ENCODE data around the gene SLC9A9.
A peak's percentile ranks its signal among the peaks of the same experiment; 100 is the strongest.

SLC9A9 gene

GRCh38 chr3:143775459-143775858 is 72.8 kb downstream of the SLC9A9 start:
- DNase-seq: peak; percentile 38 to 59
- TF ChIP-seq POLR2A (IDR thresholded peaks at IDR 0.05; ENCODE audit: low read length) (no peak), GATA1 (IDR thresholded peaks at IDR 0.05; ENCODE audit: low read depth, low read length) (no peak)

GRCh38 chr3:143771939-143772338 is 76.3 kb downstream of the SLC9A9 start:
- TF ChIP-seq GATA1 (IDR thresholded peaks at IDR 0.05; ENCODE audit: low read depth, low read length) (no peak), POLR2A (IDR thresholded peaks at IDR 0.05; ENCODE audit: low read length) (no peak)
- DNase-seq: no peak

- no peak for TF ChIP-seq POLR2A (IDR thresholded peaks at IDR 0.05; ENCODE audit: low read length)
- TF ChIP-seq GATA1 (IDR thresholded peaks at IDR 0.05; ENCODE audit: low read depth, low read length): no peak
- peak; percentile 19 to 55 for DNase-seq
Observed at GRCh38 chr3:143771258-143771657, 77.0 kb downstream of the SLC9A9 start.

- TF ChIP-seq GATA1 (IDR thresholded peaks at IDR 0.05; ENCODE audit: low read depth, low read length) (no peak), POLR2A (IDR thresholded peaks at IDR 0.05; ENCODE audit: low read length) (no peak)
- peak in 1 of 2 experiments; percentile 3 for DNase-seq
Observed at GRCh38 chr3:143770391-143770790, 77.9 kb downstream of the SLC9A9 start.

GRCh38 chr3:143769616-143770015 is 78.7 kb downstream of the SLC9A9 start:
- peak; percentile 17 to 46 for DNase-seq
- TF ChIP-seq POLR2A (IDR thresholded peaks at IDR 0.05; ENCODE audit: low read length) (no peak), GATA1 (IDR thresholded peaks at IDR 0.05; ENCODE audit: low read depth, low read length) (no peak)

GRCh38 chr3:143764840-143765239 is 83.4 kb downstream of the SLC9A9 start:
- TF ChIP-seq POLR2A (IDR thresholded peaks at IDR 0.05; ENCODE audit: low read length) (no peak), GATA1 (IDR thresholded peaks at IDR 0.05; ENCODE audit: low read depth, low read length) (no peak)

GRCh38 chr3:143763564-143764162 is 84.6 kb downstream of the SLC9A9 start:
- no peak for TF ChIP-seq POLR2A (IDR thresholded peaks at IDR 0.05; ENCODE audit: low read length)
- no peak for TF ChIP-seq GATA1 (IDR thresholded peaks at IDR 0.05; ENCODE audit: low read depth, low read length)
- peak in 1 of 2 experiments; percentile 13 for DNase-seq

More at GRCh38 chr3:143764840-143765239, 83.4 kb downstream of the SLC9A9 start:
- no peak for DNase-seq

GRCh38 chr3:143757691-143758090 is 90.6 kb downstream of the SLC9A9 start:
- no peak for DNase-seq
- no peak for TF ChIP-seq GATA1 (IDR thresholded peaks at IDR 0.05; ENCODE audit: low read depth, low read length)
- no peak for TF ChIP-seq POLR2A (IDR thresholded peaks at IDR 0.05; ENCODE audit: low read length)

- DNase-seq: no peak
Observed at GRCh38 chr3:143755978-143756377, 92.3 kb downstream of the SLC9A9 start.

GRCh38 chr3:143754090-143754489 is 94.2 kb downstream of the SLC9A9 start:
- DNase-seq: no peak
- no peak for TF ChIP-seq POLR2A (IDR thresholded peaks at IDR 0.05; ENCODE audit: low read length)
- TF ChIP-seq GATA1 (IDR thresholded peaks at IDR 0.05; ENCODE audit: low read depth, low read length): no peak

More at GRCh38 chr3:143755978-143756377, 92.3 kb downstream of the SLC9A9 start:
- TF ChIP-seq GATA1 (IDR thresholded peaks at IDR 0.05; ENCODE audit: low read depth, low read length): no peak
- TF ChIP-seq POLR2A (IDR thresholded peaks at IDR 0.05; ENCODE audit: low read length): no peak

GRCh38 chr3:143753456-143753855 is 94.8 kb downstream of the SLC9A9 start:
- TF ChIP-seq POLR2A (IDR thresholded peaks at IDR 0.05; ENCODE audit: low read length) (no peak), GATA1 (IDR thresholded peaks at IDR 0.05; ENCODE audit: low read depth, low read length) (no peak)
- no peak for DNase-seq

- no peak for DNase-seq
- no peak for TF ChIP-seq POLR2A (IDR thresholded peaks at IDR 0.05; ENCODE audit: low read length)
- TF ChIP-seq GATA1 (IDR thresholded peaks at IDR 0.05; ENCODE audit: low read depth, low read length): no peak
Observed at GRCh38 chr3:143753006-143753405, 95.3 kb downstream of the SLC9A9 start.

- no peak for DNase-seq
- TF ChIP-seq POLR2A (IDR thresholded peaks at IDR 0.05; ENCODE audit: low read length) (no peak), GATA1 (IDR thresholded peaks at IDR 0.05; ENCODE audit: low read depth, low read length) (no peak)
Observed at GRCh38 chr3:143751643-143752178, 96.6 kb downstream of the SLC9A9 start.

GRCh38 chr3:143750841-143751240 is 97.4 kb downstream of the SLC9A9 start:
- DNase-seq: no peak
- no peak for TF ChIP-seq GATA1 (IDR thresholded peaks at IDR 0.05; ENCODE audit: low read depth, low read length)
- no peak for TF ChIP-seq POLR2A (IDR thresholded peaks at IDR 0.05; ENCODE audit: low read length)

GRCh38 chr3:143749926-143750325 is 98.3 kb downstream of the SLC9A9 start:
- no peak for TF ChIP-seq POLR2A (IDR thresholded peaks at IDR 0.05; ENCODE audit: low read length)
- TF ChIP-seq GATA1 (IDR thresholded peaks at IDR 0.05; ENCODE audit: low read depth, low read length): no peak
- DNase-seq: no peak
